ENCODE measurements around the gene C2CD3. TPM values are rescaled to one million over a fixed set of nuclear protein-coding genes. Genes with fewer than 3 reads are reported as not detected.

C2CD3 gene
- total and polyA plus RNA-seq, 2 of the 4 experiments (the other 2 are of a cell fraction): 11.1 to 19.2 TPM

- DNase-seq (peak; percentile 29), ATAC-seq (ENCODE audit: low read depth) (peak; percentile 76)
- ChIA-PET CTCF (no interaction called here), POLR2A (ENCODE audit: unreplicated experiment) (no interaction called here)
- H2AK5ac ChIP-seq (ENCODE audit: low read depth, low read length): no peak overlapping the region
- peaks cover 5% of the 10 kb centered on the region for H3K36me3 ChIP-seq (ENCODE audit: control insufficient read depth, insufficient read depth, low read length)
- H3K56ac ChIP-seq (ENCODE audit: extremely low read depth, insufficient read depth, low read length): no peak overlapping the region
- no TSS peak for BruUV-seq (replicated peaks)
- H4K5ac ChIP-seq (ENCODE audit: low read depth, low read length): no peak overlapping the region
- no peak for TF ChIP-seq FOS (IDR thresholded peaks at IDR 0.05; ENCODE audit: low read depth, low read length)
- TF ChIP-seq POLR2A (IDR thresholded peaks at IDR 0.05; ENCODE audit: low read depth, low read length): no peak
- TF ChIP-seq NFE2L2 (IDR thresholded peaks at IDR 0.05; ENCODE audit: low read depth, low read length): no peak
- no peak for TF ChIP-seq CEBPB (IDR thresholded peaks at IDR 0.05; ENCODE audit: low read depth, low read length)
- no peak for TF ChIP-seq BHLHE40 (IDR thresholded peaks at IDR 0.05; ENCODE audit: low read depth, low read length)
- TF ChIP-seq MAZ (IDR thresholded peaks at IDR 0.05; ENCODE audit: borderline replicate concordance, low read depth, low read length): no peak
- TF ChIP-seq, protein P1, sequence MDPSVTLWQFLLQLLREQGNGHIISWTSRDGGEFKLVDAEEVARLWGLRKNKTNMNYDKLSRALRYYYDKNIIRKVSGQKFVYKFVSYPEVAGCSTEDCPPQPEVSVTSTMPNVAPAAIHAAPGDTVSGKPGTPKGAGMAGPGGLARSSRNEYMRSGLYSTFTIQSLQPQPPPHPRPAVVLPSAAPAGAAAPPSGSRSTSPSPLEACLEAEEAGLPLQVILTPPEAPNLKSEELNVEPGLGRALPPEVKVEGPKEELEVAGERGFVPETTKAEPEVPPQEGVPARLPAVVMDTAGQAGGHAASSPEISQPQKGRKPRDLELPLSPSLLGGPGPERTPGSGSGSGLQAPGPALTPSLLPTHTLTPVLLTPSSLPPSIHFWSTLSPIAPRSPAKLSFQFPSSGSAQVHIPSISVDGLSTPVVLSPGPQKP (IDR thresholded peaks at IDR 0.05; ENCODE audit: borderline replicate concordance, low read depth, low read length): no peak
- TF ChIP-seq, protein P2, sequence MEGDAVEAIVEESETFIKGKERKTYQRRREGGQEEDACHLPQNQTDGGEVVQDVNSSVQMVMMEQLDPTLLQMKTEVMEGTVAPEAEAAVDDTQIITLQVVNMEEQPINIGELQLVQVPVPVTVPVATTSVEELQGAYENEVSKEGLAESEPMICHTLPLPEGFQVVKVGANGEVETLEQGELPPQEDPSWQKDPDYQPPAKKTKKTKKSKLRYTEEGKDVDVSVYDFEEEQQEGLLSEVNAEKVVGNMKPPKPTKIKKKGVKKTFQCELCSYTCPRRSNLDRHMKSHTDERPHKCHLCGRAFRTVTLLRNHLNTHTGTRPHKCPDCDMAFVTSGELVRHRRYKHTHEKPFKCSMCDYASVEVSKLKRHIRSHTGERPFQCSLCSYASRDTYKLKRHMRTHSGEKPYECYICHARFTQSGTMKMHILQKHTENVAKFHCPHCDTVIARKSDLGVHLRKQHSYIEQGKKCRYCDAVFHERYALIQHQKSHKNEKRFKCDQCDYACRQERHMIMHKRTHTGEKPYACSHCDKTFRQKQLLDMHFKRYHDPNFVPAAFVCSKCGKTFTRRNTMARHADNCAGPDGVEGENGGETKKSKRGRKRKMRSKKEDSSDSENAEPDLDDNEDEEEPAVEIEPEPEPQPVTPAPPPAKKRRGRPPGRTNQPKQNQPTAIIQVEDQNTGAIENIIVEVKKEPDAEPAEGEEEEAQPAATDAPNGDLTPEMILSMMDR (conservative IDR thresholded peaks at IDR 0.05; ENCODE audit: low read depth, low read length): no peak
- TF ChIP-seq RAD21 (IDR thresholded peaks at IDR 0.05; ENCODE audit: low read length): no peak
- TF ChIP-seq, protein P3, sequence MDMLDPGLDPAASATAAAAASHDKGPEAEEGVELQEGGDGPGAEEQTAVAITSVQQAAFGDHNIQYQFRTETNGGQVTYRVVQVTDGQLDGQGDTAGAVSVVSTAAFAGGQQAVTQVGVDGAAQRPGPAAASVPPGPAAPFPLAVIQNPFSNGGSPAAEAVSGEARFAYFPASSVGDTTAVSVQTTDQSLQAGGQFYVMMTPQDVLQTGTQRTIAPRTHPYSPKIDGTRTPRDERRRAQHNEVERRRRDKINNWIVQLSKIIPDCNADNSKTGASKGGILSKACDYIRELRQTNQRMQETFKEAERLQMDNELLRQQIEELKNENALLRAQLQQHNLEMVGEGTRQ (IDR thresholded peaks at IDR 0.05; ENCODE audit: low read depth, low read length): no peak
- TF ChIP-seq RCOR1 (IDR thresholded peaks at IDR 0.05; ENCODE audit: insufficient replicate concordance, low read length): no peak
- TF ChIP-seq CHD1 (IDR thresholded peaks at IDR 0.05; ENCODE audit: low read depth, low read length): no peak
- TF ChIP-seq SMC3 (IDR thresholded peaks at IDR 0.05; ENCODE audit: low read depth, low read length): no peak
- no peak for TF ChIP-seq MXI1 (IDR thresholded peaks at IDR 0.05; ENCODE audit: borderline replicate concordance, low read depth, low read length)
- TF ChIP-seq RFX5 (IDR thresholded peaks at IDR 0.05; ENCODE audit: low read depth, low read length): no peak
- intact Hi-C loops (cut with micrococcal nuclease): no loop called here
- H4K91ac ChIP-seq (ENCODE audit: insufficient read depth, low read depth, low read length): no peak overlapping the region
- H3K79me1 ChIP-seq (ENCODE audit: low read depth in 1 of 2, low read length in 2 of 2): peaks cover 22 to 48% of the 10 kb centered on the region in 2 experiments
- H3K9me3 ChIP-seq (ENCODE audit: control insufficient read depth, insufficient read depth, low read length): no peaks in the 10 kb centered on the region
- no peak overlapping the region for H3K18ac ChIP-seq (ENCODE audit: low read depth, low read length)
- H3K4me1 ChIP-seq (ENCODE audit: control insufficient read depth, insufficient read depth, low read length): peaks cover 3% of the 10 kb centered on the region
- H2AFZ ChIP-seq (replicated peaks; ENCODE audit: low read length, poor library complexity): no peak overlapping the region
- H3K23ac ChIP-seq (ENCODE audit: low read depth, low read length): no peak overlapping the region
- H2BK120ac ChIP-seq (ENCODE audit: low read depth, low read length): no peak overlapping the region
- no peak overlapping the region for H4K8ac ChIP-seq (ENCODE audit: low read depth in 2 of 2, low read length in 2 of 2)
- H3K27me3 ChIP-seq (ENCODE audit: control insufficient read depth, insufficient read depth, low read length): no peaks in the 10 kb centered on the region
- no peak overlapping the region for H2BK20ac ChIP-seq (ENCODE audit: low read depth, low read length)
- no peak overlapping the region for H2BK15ac ChIP-seq (ENCODE audit: low read depth, low read length)
- H2BK5ac ChIP-seq (ENCODE audit: low read depth, low read length, poor library complexity, severe bottlenecking): no peak overlapping the region
- no peak overlapping the region for H3K4me2 ChIP-seq (ENCODE audit: low read depth, low read length)
- H3K14ac ChIP-seq (replicated peaks; ENCODE audit: low read depth, low read length): no peak overlapping the region
- H3K4ac ChIP-seq (ENCODE audit: low read depth, low read length): no peak overlapping the region
- in situ Hi-C loops (cut with MboI; ENCODE audit: low sequenced_read_pairs): no loop called here
- H3K27ac ChIP-seq (ENCODE audit: insufficient read depth, low read length): no peak overlapping the region
- dilution Hi-C loops (cut with HindIII; ENCODE audit: low sequenced_read_pairs, unreplicated experiment): no loop called here
- H3K9ac ChIP-seq (ENCODE audit: low read depth, low read length): no peak overlapping the region
- H4K20me1 ChIP-seq (ENCODE audit: insufficient read depth, low read length): no peaks in the 10 kb centered on the region
- H3K9me1 ChIP-seq (ENCODE audit: insufficient read depth, low read length): peaks cover 10% of the 10 kb centered on the region
- H3K4me3 ChIP-seq (ENCODE audit: insufficient read depth, low read depth, low read length): no peak overlapping the region
- H2AK9ac ChIP-seq (replicated peaks; ENCODE audit: low read depth, low read length, poor library complexity): no peak overlapping the region
Observed at GRCh38 chr11:74159642-74160041, 11.2 kb downstream of the C2CD3 start.
